Endothelial cell of umbilical vein (primary cell): ENCODE measurements around the gene SCAF1. TPM values are rescaled to one million over a fixed set of nuclear protein-coding genes. Genes with fewer than 3 reads are reported as not detected.

Experiments
- BruUV-seq: library from RNA; stranded (reverse); fragments of 400-500 nt; replicated peaks from 2 replicates; lab custom pipeline; 2021; lab: Mats Ljungman, UMichigan
- CTCF ChIA-PET: fragments of 300-600, 350-600 bp; sonication (Branson Sonifier 250); formaldehyde crosslinking; loops from one replicate; lab custom pipeline; 2021; ENCODE audit warnings: antibody characterized with exemption, inconsistent platforms; lab: Charles Lee
- POLR2A ChIA-PET: fragments of 300-600, 350-600 bp; sonication (Branson Sonifier 250); formaldehyde crosslinking; loops from one replicate; lab custom pipeline; 2021; ENCODE audit warnings: antibody characterized with exemption, inconsistent platforms; lab: Charles Lee
- DNase-seq: peaks from one replicate; pipeline ENCODE4 v3.0.0-alpha.2; 2011; ENCODE audit warnings: low read depth, low spot score
- FAIRE-seq: peaks from 2 replicates; lab custom pipeline; 2011; peaks lifted over from hg19 to GRCh38; lab: Jason Lieb, UNC
- H2AFZ ChIP-seq: 2 replicates; pipeline ENCODE4 v1.6.0; 2012; ENCODE audit warnings: low read depth, low read length, control low read depth, inconsistent platforms
- H3K27ac ChIP-seq: 2 replicates; pipeline ENCODE4 v1.5.1; 2011; ENCODE audit warnings: low read depth, mild to moderate bottlenecking, control low read depth, low read length, moderate library complexity; ENCODE audit not compliant: insufficient read depth
- H3K27me3 ChIP-seq, 2 experiments: 2 replicates each; pipeline versions ENCODE4 v1.6.0 to v1.6.1; 2011; ENCODE audit warnings: low read length in 2 of 2, mixed read lengths in 1 of 2; ENCODE audit not compliant: control insufficient read depth in 2 of 2, insufficient read depth in 2 of 2
- H3K36me3 ChIP-seq, 2 experiments: 2 replicates in 1 of 2; 3 replicates in 1 of 2; pipeline ENCODE4 v1.5.1; 2011; ENCODE audit warnings: low read length in 2 of 2, mild to moderate bottlenecking in 1 of 2, moderate library complexity in 1 of 2; ENCODE audit not compliant: control insufficient read depth in 2 of 2, insufficient read depth in 2 of 2; ENCODE audit errors: extremely low read depth in 1 of 2
- H3K4me1 ChIP-seq: 3 replicates; pipeline ENCODE4 v1.5.1; 2011; ENCODE audit warnings: mild to moderate bottlenecking, low read length; ENCODE audit not compliant: control insufficient read depth, insufficient read depth; ENCODE audit errors: extremely low read depth
- H3K4me2 ChIP-seq: 2 replicates; pipeline ENCODE4 v1.6.1; 2011; ENCODE audit warnings: low read length, control low read depth, mixed read lengths; ENCODE audit not compliant: insufficient read depth
- H3K4me3 ChIP-seq, 3 experiments: fragments of 200-600 bp in 1 of 3; sonication (generic), shearing (Covaris generic) in 1 of 3; replicated peaks in 1 of 3; 2 replicates each; pipeline ENCODE4 v1.5.1; 2011 to 2016; ENCODE audit warnings: control low read depth in 3 of 3, low read length in 3 of 3, mild to moderate bottlenecking in 2 of 3, inconsistent platforms in 1 of 3, low read depth in 1 of 3, moderate library complexity in 1 of 3; ENCODE audit not compliant: insufficient read depth in 1 of 3
- H3K79me2 ChIP-seq: 2 replicates; pipeline ENCODE4 v1.6.0; 2012; ENCODE audit warnings: low read length, inconsistent platforms; ENCODE audit not compliant: control insufficient read depth, insufficient read depth
- H3K9ac ChIP-seq: replicated peaks from 2 replicates; pipeline ENCODE3; 2011; ENCODE audit warnings: low read length, control low read depth; ENCODE audit not compliant: insufficient read depth; ENCODE audit errors: extremely low read depth
- H3K9me1 ChIP-seq: replicated peaks from 3 replicates; pipeline ENCODE4 v1.6.0; 2011; ENCODE audit warnings: mild to moderate bottlenecking, low read length; ENCODE audit not compliant: control insufficient read depth, insufficient read depth; ENCODE audit errors: extremely low read depth
- H3K9me3 ChIP-seq: replicated peaks from 2 replicates; pipeline ENCODE4 v1.5.1; 2012; ENCODE audit warnings: low read length, inconsistent platforms; ENCODE audit not compliant: control insufficient read depth, insufficient read depth
- H4K20me1 ChIP-seq: replicated peaks from 2 replicates; pipeline ENCODE3; 2011; ENCODE audit warnings: mild to moderate bottlenecking, low read length; ENCODE audit not compliant: control insufficient read depth, insufficient read depth; ENCODE audit errors: extremely low read depth
- CTCF ChIP-seq, 2 donors: IDR thresholded peaks; 1 replicate in 1 of 2; 2 replicates in 1 of 2; pipeline ENCODE4 v1.5.1; 2011; ENCODE audit warnings: low read length in 2 of 2, mild to moderate bottlenecking in 2 of 2, moderate library complexity in 2 of 2, control low read depth in 1 of 2, inconsistent platforms in 1 of 2, low read depth in 1 of 2; ENCODE audit not compliant: insufficient read depth in 1 of 2; ENCODE audit errors: extremely low read depth in 1 of 2
- EZH2 ChIP-seq: IDR thresholded peaks from 2 replicates; pipeline ENCODE4 v1.6.1; 2012; ENCODE audit warnings: borderline replicate concordance, low read depth, mild to moderate bottlenecking, moderate library complexity, low read length, inconsistent platforms; ENCODE audit not compliant: severe bottlenecking
- FOS ChIP-seq: IDR thresholded peaks from 2 replicates; pipeline ENCODE4 v1.6.1; 2011; ENCODE audit warnings: mild to moderate bottlenecking, low read length, moderate library complexity, borderline replicate concordance; ENCODE audit not compliant: insufficient read depth
- GATA2 ChIP-seq: IDR thresholded peaks from 2 replicates; pipeline ENCODE4 v1.7.0; 2011; ENCODE audit warnings: low read depth, mild to moderate bottlenecking, moderate library complexity, mixed read lengths, low read length; ENCODE audit not compliant: insufficient read length, insufficient read depth
- JUN ChIP-seq: IDR thresholded peaks from 2 replicates; pipeline ENCODE4 v1.6.1; 2011; ENCODE audit warnings: borderline replicate concordance, low read depth; ENCODE audit not compliant: insufficient read length, insufficient read depth
- MYC ChIP-seq: IDR thresholded peaks from one replicate; pipeline ENCODE4 v1.6.1; 2011; ENCODE audit warnings: mild to moderate bottlenecking, low read depth, low read length
- POLR2A ChIP-seq: IDR thresholded peaks from 2 replicates; pipeline ENCODE4 v1.6.1; 2012; ENCODE audit warnings: low read depth, mild to moderate bottlenecking, control low read depth, low read length
- POLR2AphosphoS5 ChIP-seq: IDR thresholded peaks from 2 replicates; pipeline ENCODE4 v1.6.1; 2012; ENCODE audit warnings: low read depth, mild to moderate bottlenecking, control low read depth, low read length, moderate library complexity; ENCODE audit not compliant: insufficient read depth
- dilution Hi-C: fragments of 300-500 bp; cut with MboI; formaldehyde crosslinking; loops from one replicate; pipeline ENCODE4 v1.15.0; 2019; ENCODE audit warnings: low sequenced_read_pairs; ENCODE audit not compliant: extremely low pct_ligation_motif_present
- intact Hi-C: fragments of 100-400 bp; cut with micrococcal nuclease; formaldehyde crosslinking; loops from one replicate; pipeline ENCODE4 v1.10.0; 2022
- polyA plus RNA-seq, 4 experiments: library from polyadenylated mRNA; depleted of rRNA in 3 of 4; stranded (reverse) in 3 of 4; unstranded in 1 of 4; fragments of >200 nt; gene quantifications; 2 replicates each; pipeline versions ENCODE4 v1.2.1 to v1.2.3, GENCODE V29; 2011 to 2012; ENCODE audit warnings: missing spikeins in 1 of 4
- total RNA-seq: library from RNA; stranded (reverse); gene quantifications from 2 replicates; pipeline ENCODE4 v1.2.3, GENCODE V29; 2021
- TF ChIP-seq, protein P1 (sequence below): IDR thresholded peaks from 2 replicates; pipeline ENCODE4 v1.6.1; 2011; ENCODE audit not compliant: insufficient read depth, insufficient read length

The SCAF1 gene
- total and polyA plus RNA-seq, 2 donors (not counting 3 experiments of a cell fraction or from before 2014, with no cell fraction given) = 13.3 to 75.8 TPM

DNA sequence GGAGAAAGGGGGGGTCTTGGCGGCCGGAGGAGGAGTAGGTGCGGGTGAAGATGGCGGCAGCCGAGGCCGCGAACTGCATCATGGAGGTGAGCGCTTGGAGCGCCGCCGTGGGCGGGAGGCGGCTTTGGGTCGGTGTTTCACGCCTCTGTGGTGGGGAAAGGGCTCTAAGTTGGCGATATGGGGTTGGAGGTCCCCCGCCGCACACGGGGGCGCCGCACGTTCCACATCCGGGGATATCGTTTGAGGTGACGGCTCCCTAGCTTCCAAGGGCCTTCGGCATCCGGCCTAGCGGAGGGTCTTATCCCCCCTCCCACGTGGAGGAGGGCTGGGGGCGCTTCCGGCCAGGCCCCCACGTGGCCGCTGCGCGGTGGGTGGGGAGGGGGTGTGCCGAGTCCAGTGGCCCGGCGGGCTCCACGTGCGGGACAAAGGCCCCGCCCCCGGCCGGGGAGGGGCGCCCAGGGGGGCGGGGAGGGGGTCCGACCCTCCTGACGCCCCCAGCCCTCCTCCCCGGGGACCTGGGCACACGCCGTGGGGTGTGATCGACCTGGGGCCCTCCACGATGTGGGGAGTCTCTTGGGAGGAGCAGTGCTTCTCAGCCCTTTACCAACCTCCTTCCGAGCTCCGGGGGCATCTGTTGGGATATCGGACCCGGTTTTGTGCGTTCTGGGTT lies 35.4 kb downstream of the SCAF1 start, which contains the start of gene PRMT1:
Gene PRMT1, plus strand, starts transcription at position 41 of the 670 bp plus-strand sequence. Its CDS starts 10 bp downstream, at position 51.
- CTCF ChIA-PET = interaction anchor here (1.2 to 3.2 kb wide), 7 partner anchors 12 to 174 kb away, joined by 3 to 15 read pairs (median 5); partner anchors contain the start of genes BCL2L12, FUZ, IRF3 and SCAF1
- Histone ChIP-seq H3K4me2 (peak within 1 kb of the TSS; percentile 95), H3K27ac (peak within 1 kb of the TSS; percentile 95), H3K36me3 (peaks cover 7% of the 10 kb centered on the region in 2 experiments), H3K4me1 (peaks cover 23% of the 10 kb centered on the region), H2AFZ (peak within 1 kb of the TSS; percentile 83), H4K20me1 (no peaks in the 10 kb centered on the region), H3K9me1 (no peaks in the 10 kb centered on the region), H3K9me3 (no peaks in the 10 kb centered on the region), H3K9ac (peak within 1 kb of the TSS; percentile 93), H3K79me2 (peaks cover 45% of the 10 kb centered on the region), H3K4me3 (peak within 1 kb of the TSS; percentile 69 to 97 (median 78)), H3K27me3 (no peaks in the 10 kb centered on the region)
- FAIRE-seq = peak; percentile 38
- BruUV-seq = no TSS peak
- intact Hi-C loops (loop anchor here (2.0 to 5.0 kb wide), 2 partner anchors 63 to 190 kb away; partner anchors contain the start of gene PNKP), dilution Hi-C loops (no loop called here)
- DNase-seq = no peak
- POLR2A ChIA-PET = interaction anchor here (0.6 to 3.0 kb wide), 5 partner anchors 35 to 189 kb away, joined by 3 to 15 read pairs (median 5); partner anchors contain the start of genes RRAS and SCAF1
- TF ChIP-seq POLR2A (peak; percentile 89), CTCF (IDR thresholded peaks at IDR 0.05; ENCODE audit: extremely low read depth in 1 of 2, insufficient read depth in 1 of 2, low read depth in 1 of 2, low read length in 2 of 2) (no peak), MYC (peak; percentile 49), FOS (no peak), JUN (no peak), GATA2 (no peak), POLR2AphosphoS5 (peak; percentile 84), EZH2 (no peak)
- TF ChIP-seq, protein P1, sequence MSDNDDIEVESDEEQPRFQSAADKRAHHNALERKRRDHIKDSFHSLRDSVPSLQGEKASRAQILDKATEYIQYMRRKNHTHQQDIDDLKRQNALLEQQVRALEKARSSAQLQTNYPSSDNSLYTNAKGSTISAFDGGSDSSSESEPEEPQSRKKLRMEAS = peak; percentile 75
